SK-N-SH (cell line): ENCODE measurements around the gene PSD.

Experiments
- CHD2 ChIP-seq: fragments of 150-350 bp; IDR thresholded peaks from 2 replicates; pipeline ENCODE4 v1.6.1; 2018; ENCODE audit warnings: low read length; ENCODE audit not compliant: partially characterized antibody
- CTCF ChIP-seq: fragments of 200-600 bp; sonication (generic); IDR thresholded peaks from 2 replicates; pipeline ENCODE4 v1.6.1; 2017; ENCODE audit warnings: antibody characterized with exemption, mild to moderate bottlenecking, moderate library complexity
- EP300 ChIP-seq, 2 experiments: IDR thresholded peaks; 2 replicates each; pipeline versions ENCODE4 v1.4.0 to v1.6.1; 2012; ENCODE audit warnings: borderline replicate concordance in 1 of 2, low read depth in 1 of 2, low read length in 1 of 2
- MAX ChIP-seq: IDR thresholded peaks from 2 replicates; pipeline ENCODE4 v1.4.0; 2012; ENCODE audit warnings: low read depth
- MXI1 ChIP-seq: IDR thresholded peaks from 2 replicates; pipeline ENCODE4 v1.6.1; 2012; ENCODE audit warnings: mild to moderate bottlenecking, low read depth, low read length, improper control_type of control experiment
- NRF1 ChIP-seq: IDR thresholded peaks from 2 replicates; pipeline ENCODE4 v1.6.1; 2012; ENCODE audit warnings: low read depth, mild to moderate bottlenecking, low read length
- POLR2AphosphoS5 ChIP-seq: IDR thresholded peaks from 2 replicates; pipeline ENCODE4 v1.6.1; 2012; ENCODE audit warnings: low read depth, low read length
- RAD21 ChIP-seq: IDR thresholded peaks from 2 replicates; pipeline ENCODE4 v1.6.1; 2012; ENCODE audit warnings: mild to moderate bottlenecking, low read length
- RCOR1 ChIP-seq: fragments of 150-350 bp; IDR thresholded peaks from 2 replicates; pipeline ENCODE4 v1.6.1; 2017; ENCODE audit warnings: antibody characterized with exemption, low read length
- TAF1 ChIP-seq: IDR thresholded peaks from 2 replicates; pipeline ENCODE4 v1.6.1; 2012; ENCODE audit warnings: low read depth, mild to moderate bottlenecking, low read length, moderate library complexity, borderline replicate concordance
- TCF12 ChIP-seq: IDR thresholded peaks from 2 replicates; pipeline ENCODE4 v1.4.0; 2012
- TEAD4 ChIP-seq: IDR thresholded peaks from 2 replicates; pipeline ENCODE4 v1.4.0; 2012; ENCODE audit warnings: mild to moderate bottlenecking, borderline replicate concordance; ENCODE audit not compliant: insufficient read depth
- USF1 ChIP-seq: IDR thresholded peaks from 2 replicates; pipeline ENCODE4 v1.4.0; 2012; ENCODE audit warnings: low read depth, borderline replicate concordance
- YY1 ChIP-seq: IDR thresholded peaks from 2 replicates; pipeline ENCODE4 v1.4.0; 2012; ENCODE audit warnings: low read depth, mild to moderate bottlenecking

DNA sequence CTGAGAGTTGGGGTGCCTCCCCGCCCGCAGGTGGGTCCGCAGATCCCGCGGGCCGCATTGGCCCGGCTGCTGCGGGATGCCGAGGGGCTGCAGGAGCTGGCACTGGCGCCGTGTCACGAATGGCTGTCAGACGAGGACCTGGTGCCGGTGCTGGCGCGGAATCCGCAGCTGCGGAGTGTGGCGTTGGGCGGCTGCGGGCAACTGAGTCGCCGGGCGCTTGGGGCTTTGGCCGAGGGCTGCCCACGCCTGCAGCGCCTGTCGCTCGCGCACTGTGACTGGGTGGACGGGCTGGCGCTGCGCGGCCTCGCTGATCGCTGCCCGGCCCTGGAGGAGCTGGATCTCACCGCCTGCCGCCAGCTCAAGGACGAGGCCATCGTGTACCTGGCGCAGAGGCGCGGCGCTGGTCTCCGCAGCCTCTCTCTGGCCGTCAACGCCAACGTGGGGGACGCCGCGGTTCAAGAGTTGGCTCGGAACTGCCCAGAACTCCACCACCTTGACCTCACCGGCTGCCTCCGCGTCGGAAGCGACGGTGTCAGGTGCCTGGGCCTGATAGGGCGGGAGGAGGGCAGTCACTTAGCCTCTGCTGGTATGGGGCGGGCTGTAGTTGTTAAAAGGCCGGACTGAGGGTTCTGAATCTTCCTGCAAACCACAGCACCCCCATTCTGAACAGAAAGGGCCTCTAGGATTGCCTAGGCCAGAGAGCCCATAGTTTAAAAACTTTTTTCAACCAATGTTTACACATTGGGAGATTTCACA, 3.4 kb upstream of the PSD start:
- TF ChIP-seq CTCF (no peak), MAX (no peak), MXI1 (no peak), USF1 (no peak), NRF1 (no peak), POLR2AphosphoS5 (no peak), RAD21 (no peak), TEAD4 (no peak), YY1 (no peak), TCF12 (no peak), TAF1 (no peak), CHD2 (no peak), RCOR1 (no peak), EP300 (IDR thresholded peaks at IDR 0.05; ENCODE audit: borderline replicate concordance in 1 of 2, low read depth in 1 of 2, low read length in 1 of 2) (no peak)
